Activated T-cell treated with anti-CD3 and anti-CD28 coated beads for 1 hour (primary cell): ENCODE measurements around the gene CDH13.

ENCODE experiments used
- DNase-seq: peaks from one replicate; pipeline ENCODE4 v3.0.0-alpha.2; 2020; ENCODE audit warnings: low read depth

CDH13 gene

DNA sequence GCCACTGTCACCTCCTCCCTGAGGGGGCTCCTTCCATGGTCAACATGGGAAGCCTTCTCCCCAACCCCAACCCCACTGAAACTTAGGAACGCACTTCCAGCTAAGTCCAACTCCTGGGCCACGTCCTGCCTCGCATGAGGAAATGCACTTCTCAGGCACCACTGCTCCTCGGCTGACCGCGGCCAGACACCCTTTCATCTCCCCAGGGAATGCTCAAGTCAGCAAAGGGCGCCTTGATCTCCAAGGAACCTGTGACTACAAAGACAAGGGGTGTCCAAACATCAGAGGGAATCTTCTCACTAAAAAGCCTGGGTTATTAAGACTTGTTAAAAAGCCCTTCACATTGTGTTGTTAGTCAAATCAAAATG, 1056.1 kb downstream of the CDH13 start:
- no peak for DNase-seq

DNA sequence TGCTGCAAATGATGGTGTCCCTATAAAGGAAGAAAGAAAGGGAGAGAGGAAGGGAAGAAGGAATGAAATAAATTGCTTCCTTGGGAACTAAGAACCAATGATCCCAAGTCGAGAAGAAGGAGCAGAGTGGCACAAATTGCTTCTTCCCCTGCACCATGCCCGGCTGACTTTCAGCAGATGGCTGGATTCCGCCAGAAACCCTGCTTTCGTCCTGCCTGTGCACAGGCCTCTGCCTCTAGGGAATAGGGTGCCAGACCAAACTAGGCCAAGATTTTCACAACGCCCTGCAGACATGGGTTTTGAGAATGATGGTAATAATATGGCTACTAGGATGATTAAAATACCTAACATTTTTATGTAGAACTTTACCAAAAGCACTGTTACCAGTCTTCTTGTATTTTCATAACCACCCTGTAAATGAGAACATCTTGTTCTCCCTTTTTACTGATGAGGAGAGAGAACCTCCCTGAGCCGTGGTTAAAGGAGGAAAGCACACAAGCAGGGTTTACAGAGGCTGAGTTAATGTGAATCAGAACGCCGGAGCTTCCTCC, 1058.9 kb downstream of the CDH13 start:
- DNase-seq: no peak

DNA sequence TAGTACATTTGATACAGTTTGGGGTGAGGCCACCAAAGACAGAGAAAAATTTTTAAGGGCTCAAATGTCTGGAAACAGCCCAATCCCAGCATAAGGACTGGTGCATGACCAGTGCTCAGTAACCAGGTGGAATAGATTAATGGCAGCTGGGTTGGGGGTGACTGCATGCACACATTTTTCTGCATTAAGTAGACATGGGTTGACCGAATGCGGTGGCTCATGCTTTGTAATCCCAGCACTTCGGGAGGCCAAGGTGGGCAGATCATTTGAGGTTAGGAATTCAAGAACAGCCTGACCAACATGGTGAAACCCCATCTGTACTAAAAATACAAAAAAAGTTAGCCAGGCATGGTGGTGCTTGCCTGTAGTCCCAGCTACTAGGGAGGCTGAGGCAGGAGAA, 1060.0 kb downstream of the CDH13 start:
- DNase-seq: no peak

DNA sequence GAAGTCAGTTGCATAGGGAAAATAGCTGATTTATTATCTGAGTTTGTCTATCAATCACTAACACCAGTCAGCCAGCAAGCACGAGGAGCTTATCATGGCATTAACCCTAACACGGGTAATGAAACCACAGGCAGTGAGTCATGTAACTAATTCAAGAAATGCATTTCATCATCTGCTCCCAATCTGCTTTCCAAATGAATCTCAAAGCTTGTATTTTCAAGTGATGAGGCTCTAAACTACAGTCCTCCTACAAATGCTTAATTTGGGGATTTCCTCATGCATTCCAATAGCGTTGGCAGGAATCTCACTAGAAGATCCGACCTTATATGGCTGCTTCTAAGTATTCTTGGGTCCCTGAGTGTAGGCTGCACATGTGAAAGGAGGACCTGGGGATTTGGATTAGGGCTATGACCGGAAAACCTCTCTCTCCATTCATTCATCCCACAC, 1062.6 kb downstream of the CDH13 start:
- DNase-seq: no peak

DNA sequence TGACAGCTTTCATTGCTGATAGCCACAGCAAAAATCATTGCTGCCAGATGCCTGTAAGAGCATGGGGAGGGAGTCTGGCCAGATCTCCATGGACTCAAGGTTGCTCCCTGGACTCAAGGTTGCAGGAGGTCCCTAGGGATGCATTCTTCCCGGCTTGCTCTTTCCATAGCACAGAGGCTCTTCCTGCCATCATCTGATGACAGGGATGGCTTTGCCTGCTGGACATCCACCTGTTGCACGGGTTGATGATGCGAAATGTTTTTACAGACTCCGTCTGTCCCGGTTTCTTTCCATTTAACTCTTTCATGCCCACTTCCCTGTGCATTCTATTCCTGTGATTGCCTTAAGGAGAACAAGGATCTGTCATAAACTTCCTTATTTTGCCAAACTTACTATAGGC, 1065.5 kb downstream of the CDH13 start:
- DNase-seq: no peak

DNA sequence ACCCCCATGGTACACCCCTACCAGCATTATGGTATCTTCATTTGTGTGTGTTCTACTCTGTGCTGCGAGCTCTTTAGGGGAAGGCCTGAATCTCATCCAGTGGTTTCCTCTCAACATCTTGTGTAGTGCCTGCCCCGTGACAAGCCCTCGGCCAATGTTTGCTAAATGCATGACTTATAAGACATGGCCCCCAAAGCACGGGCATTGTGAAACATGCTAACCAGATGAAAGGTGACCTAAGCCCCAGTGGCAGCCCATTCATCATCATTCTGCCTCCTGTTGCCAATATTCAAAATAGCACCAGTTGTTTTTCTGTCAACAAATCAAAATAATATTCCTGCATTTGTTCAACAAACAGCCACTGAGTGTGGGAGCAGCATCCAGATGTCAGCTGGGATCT, 1072.2 kb downstream of the CDH13 start:
- DNase-seq: no peak

DNA sequence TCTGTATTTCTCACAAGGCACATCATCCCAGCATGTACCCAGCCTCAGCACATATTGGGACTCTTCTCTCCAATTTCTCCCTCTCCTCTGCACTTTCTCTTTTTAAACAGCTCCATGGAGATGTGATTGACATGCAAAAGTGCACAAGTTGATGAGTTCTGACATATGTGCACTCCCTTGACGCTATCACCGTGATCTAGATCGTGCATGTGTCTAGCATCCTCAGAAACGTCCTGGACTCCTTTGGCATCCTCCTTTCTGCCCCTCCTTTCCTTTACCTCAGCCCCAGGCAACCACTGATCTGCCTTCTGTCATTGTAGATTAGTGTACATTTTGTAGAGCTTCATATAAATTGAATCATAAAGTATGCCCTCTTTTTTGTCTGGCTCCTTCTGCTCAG, 1073.0 kb downstream of the CDH13 start:
- no peak for DNase-seq

DNA sequence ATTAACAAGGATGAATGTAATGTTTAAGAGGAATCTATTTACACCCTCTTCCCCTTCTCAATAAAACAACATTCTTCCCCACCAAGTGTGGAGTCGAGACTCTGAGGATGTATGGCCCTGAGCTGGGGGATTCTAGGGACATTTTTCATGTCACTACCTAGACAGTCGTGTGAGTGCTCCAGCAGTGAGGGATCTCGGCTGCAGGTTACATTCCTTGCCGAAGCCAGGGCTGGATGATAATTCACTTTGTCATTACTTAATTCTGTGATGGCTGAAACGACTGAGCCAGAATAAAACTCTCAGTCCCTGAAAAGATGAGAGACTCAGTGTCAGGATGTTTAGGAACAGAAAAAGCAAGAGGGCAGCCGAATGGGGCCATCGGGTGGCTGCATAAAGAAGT, 1074.1 kb downstream of the CDH13 start:
- DNase-seq: no peak

DNA sequence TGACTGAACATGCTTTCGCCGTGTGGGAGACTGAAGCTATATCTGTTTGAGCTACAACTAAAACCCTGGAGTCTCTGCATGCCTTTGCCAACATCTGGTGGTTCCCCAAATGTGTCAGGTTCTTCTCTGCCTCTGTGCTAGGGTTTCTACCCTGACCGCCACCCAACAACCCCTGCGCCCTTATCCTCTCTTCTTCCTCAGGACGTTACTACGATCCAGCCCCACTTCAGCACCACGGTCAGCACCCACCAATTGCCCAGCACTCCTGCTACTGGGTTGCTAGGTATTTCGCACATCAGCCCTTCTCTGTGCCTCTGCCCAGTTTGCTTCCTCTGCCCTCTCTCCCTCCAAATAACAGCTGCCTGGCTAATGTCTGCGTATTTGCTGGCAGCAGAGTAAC, 1074.7 kb downstream of the CDH13 start:
- DNase-seq: no peak

DNA sequence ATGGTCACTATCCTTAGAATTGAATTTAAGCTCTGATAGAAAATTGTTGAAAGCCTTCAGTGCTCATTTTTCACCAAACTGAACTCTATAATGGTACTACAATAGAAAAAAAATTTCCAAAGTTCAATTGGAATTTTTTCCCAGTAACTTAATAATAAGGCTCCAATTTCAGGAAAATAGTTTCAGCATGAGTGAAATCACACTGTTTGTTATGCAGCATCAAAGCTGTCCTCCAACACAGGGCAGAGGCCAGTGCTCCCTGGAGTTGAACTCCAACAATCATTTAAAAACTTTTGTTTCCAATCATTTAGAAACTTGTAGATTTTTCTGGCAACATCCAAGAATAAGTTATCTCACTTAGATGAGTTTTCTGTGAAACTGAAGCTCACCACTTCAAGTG, 1077.9 kb downstream of the CDH13 start:
- no peak for DNase-seq

DNA sequence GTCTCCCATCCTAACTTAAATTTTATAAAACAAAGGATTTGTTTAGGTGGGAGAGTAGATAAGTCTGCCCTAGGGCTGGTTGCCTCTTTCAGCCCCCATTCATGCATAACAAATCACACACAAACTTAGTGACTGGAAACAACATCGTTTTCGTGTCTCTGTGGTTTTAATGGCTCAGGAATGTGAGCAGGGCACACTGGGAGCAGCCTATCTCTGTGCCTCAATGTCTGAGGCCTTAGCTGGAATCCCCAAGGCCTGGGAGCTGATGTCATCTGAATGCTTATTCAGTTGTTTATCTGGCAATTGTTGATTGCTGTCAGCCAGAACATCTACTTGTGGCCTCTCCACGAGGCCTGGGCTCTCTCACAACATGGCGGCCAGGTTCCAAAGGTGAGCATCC, 1079.1 kb downstream of the CDH13 start:
- DNase-seq: no peak

DNA sequence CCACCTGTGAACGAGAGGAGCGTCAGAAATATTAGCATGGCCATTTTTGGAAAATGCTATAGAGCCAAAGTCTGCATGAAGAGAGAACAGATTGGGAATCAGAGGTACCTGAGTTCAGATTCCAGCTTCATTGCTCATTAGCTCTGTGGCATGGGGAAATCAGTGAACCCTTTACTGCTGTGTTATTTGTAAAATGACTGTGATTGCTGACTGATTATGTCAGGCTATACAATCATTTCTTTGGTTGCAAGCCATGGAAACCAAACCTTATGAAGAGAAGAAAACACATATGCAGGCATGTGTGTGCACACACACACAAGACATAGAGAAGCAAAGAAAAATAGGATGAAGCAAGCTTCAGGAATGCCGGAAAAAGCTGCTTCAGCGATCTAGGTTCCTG, 1079.6 kb downstream of the CDH13 start:
- DNase-seq: no peak

DNA sequence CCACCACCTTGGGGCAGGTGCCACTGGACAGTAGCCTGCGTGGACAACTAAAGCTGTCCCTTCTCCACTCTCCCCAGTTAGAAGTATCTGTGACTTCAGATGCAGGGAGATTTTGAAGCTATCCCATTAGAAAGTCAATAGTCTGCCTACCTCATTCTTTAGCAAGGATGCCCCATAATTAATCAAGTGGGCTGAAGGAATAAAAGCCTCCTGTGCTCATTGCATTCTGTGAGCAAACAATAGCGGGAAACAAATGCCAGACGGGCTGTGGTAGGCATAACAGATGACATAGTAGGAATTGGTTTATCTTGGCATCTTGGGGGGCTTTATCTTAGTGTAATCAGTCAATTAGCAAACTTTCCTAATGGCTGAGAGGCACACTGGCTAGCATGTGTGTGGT, 1084.3 kb downstream of the CDH13 start:
- DNase-seq: no peak

DNA sequence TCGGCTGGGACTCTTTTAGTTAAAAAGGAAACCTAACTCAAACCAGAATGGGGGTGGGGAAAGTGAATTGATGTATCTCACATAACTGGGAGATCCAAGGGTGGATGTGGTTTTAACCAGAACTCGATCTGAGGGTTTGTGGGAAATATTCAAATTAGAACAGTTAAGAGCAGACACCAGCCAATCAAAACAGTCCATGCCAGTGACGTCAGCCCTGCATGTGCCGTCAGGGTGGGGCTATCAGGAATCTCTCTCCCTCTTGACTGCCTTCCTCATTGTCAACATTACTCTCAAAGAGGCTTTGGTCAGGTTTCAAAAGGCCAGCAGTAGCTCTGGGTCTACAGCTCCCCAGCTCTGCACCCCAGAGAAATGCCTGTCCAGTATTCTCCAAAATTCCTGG, 1086.8 kb downstream of the CDH13 start:
- no peak for DNase-seq

DNA sequence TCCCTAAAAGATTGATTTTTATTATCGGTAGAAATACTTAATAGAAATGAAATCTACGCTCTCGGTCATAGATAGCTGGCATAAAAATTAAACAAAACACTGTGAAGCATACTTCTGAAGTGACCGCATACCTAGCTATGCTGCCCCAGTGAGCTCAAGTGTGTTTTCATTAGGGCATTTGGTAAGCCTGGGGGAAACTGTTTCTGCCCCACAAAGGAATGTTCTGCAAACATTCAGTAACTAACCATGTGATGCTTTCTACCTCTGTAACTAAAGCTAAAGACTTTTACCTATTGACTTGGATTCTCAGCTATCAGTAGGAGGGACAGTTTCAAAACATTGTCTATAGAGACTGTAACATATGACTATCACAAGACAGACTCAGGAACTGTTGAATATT, 1087.5 kb downstream of the CDH13 start:
- DNase-seq: no peak

DNA sequence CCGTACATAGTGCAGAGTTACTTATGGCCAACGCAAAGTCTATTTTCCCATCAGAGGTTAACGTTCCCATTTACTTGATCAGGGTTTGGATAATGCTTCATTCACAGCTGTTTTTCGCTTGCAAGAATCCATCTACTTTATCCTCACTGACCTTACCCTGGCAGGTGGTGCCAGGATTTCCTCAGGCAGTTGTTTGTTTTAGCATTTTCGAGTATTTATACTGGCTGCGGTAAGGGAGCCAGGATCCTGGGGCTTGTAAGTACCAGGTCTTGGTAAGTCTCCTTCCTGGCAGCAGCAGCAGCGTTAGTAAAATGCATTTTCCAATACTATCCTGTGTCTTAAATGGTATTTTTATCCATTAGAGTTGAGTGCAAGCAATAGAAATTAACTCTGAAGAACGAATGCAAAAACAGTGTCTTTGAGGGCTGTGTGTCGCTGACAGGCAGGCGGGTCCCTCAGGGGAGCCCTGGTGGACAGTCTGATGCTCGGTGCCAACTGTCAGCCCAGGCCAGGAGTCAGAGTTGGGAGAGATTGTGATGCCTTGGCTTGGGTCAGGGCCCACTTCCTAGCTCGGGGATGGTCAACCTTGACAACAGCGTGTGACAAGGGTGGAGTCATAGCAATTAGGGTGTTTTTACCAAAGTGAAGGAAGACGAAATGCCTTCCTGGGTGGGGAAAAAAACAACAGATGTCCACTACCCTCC, 1088.6 kb downstream of the CDH13 start:
- DNase-seq: no peak

DNA sequence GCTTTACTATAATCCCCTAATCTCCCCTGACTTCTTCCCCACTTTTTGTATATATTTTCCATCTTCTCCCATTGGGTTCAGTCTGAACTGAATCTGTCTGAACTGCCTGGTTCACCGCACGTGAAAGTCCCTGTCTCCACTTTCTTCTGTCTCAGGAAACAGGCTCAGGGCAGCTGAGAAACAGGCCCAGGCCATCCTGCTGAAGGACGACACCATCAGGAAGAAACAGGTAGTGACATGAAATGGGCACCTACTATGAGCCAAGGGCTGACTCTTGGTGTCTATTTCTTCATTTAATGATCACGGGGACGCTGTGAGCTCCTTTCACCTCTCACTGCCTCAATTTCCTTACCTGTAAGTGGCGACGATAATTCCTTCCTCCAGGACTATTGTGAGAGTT, 1090.5 kb downstream of the CDH13 start:
- no peak for DNase-seq

DNA sequence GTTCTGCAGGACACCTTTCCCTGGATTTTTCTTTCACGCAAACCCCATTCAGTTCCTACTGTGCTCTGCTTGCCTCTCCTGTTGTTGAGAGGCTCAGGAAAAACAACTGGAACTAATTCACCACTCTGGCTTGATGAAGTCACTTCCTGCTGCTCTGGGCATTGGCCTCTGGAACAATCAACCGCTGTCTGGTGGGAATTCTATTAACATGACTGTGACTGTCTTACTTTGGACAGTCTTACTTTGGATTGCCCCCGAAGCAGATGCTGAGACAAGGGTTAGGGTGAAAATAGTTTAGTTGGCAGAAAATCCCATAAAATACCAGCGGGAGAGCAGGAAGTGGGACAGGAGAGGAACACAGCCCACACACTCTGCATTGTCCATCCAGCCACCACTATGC, 1091.0 kb downstream of the CDH13 start:
- DNase-seq: no peak

DNA sequence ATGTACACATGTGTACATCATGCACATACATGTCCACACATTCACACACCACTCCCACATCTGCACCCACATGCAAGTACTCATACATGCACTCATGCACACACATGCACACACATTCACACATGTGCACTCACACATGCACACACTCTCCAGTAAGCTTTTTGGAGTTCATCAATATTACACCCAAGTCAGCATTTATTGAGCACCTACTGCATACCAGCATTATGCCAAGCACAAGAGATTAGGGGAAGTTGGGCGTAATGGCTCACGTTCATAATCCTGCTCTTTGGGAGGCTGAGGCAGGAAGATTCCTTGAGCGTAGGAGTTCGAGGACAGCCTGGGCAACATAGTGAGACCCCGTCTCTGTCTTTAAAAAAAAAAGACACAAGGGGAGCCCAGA, 1093.4 kb downstream of the CDH13 start:
- DNase-seq: no peak

DNA sequence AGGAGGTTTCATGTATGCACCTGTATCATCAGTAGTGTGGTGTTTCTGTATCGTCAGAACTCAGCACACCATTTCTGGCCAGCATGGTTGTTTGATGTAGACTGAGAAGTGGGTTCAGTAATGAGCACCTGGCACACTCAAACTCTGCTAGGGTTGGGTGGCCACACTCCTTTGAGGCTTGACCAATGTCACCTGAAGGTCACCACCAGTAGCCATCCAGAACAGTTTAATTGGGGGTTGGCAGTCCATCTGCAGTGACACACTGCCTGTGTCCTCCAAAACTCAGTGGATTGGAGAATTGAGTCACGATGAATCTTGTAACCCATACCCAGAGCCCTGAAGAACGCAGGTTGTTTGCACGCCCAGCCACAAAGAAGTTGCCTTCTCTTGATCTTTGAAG, 1094.2 kb downstream of the CDH13 start:
- no peak for DNase-seq

DNA sequence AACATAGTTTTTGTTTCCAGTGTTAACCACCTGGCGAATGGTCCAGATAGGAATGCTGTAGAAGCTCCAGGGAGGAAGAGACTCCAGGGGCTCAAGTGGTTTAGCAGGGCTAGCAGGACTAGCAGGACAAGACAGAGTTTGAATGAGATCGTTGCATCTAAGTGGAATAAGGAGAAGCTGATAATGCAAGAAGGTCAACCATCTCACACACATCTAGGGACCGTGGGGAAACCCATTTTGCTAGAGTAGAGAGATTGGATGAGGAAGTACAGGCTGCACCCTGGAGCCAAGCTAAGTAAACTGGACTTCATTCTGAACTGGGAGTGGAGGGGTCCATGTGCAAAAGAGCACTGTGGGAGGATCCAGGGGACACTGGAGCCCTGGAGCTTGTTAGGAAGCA, 1094.9 kb downstream of the CDH13 start:
- no peak for DNase-seq

DNA sequence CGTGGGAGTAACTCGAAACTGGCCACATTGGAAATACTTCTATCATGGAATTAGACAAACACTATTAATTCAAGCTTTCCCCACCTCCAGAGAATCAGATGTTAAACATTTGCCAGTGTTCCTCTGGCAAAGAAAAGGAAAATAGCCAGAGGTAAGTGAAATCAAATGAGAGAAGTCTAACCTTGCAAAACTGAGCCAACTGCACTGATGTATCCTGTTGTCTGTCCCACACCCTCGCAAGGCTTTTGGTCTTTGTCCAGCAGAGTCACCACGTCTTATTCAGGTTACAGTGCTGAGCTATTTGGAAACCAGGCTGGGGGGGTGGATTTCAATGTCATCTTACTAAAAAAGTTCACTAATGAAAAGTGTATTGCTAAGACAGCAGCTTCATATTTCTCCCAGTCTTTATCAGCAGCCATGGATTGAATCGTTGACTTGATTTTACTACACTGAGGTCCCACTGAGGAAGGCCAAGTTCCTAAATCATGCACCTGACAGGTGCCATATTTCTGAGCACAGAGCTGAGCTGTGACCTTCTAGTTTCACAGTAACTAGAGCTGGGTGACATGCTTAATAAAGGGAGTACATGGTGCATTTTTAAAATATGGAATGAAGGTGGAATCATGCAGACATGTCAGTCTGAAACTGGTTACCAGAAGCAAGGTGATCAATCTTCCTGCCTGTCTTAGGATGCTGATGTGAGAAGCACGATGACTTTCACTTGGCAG, 1095.9 kb downstream of the CDH13 start:
- DNase-seq: no peak

DNA sequence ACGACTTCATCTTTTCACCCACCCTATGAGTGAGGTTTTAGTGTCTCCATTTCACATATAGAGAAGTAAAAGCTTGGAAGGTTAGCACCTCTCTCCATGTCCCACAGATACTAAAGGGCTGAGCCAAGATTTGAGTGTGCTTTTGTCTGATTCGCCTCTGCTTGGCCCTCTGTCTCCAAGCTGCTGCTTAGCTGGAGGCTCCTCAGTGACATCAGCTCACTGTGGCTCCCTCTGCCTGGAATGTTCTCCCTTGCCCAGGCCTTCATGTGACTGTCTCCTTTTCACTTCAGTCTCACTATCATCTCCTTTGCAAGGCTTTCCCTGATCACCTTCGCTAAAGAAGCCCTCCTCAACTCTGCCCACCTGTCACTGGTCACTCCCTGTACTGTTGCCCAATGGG, 1096.5 kb downstream of the CDH13 start:
- DNase-seq: no peak

DNA sequence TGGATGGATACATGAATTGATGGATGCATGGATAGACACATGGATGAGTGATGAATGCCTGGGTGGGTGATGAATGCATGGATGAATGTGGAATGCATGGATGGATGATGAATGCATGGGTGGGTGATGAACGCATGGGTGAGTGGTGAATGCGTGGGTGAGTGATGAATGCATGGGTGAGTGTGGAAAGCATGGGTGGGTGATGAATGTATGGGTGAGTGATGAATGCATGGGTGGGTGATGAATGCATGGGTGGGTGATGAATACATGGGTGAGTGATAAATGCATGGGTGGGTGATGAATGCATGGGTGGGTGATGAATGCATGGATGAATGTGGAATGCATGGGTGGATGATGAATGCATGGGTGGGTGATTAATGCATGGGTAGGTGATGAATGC, 1097.1 kb downstream of the CDH13 start:
- DNase-seq: no peak
